HAP-1 (cell line): ENCODE data around the gene CEP350.

Source experiments
- DNase-seq, 2 experiments: peaks; one replicate each; pipeline ENCODE4 v3.0.0-alpha.2; 2016 to 2020; ENCODE audit warnings: low spot score in 2 of 2
- H3K27me3 ChIP-seq: fragments of 250-450 bp; sonication (Bioruptor Pico); 2 replicates; pipeline ENCODE4 v1.5.1; 2020; ENCODE audit warnings: low read depth, mild to moderate bottlenecking, moderate library complexity
- H3K36me3 ChIP-seq: fragments of 250-450 bp; sonication (Bioruptor Pico); replicated peaks from 2 replicates; pipeline ENCODE4 v1.5.1; 2020; ENCODE audit warnings: mild to moderate bottlenecking
- H3K4me1 ChIP-seq: fragments of 250-450 bp; sonication (Bioruptor Pico); 2 replicates; pipeline ENCODE4 v1.5.1; 2020; ENCODE audit warnings: mild to moderate bottlenecking
- H3K4me3 ChIP-seq: fragments of 250-450 bp; sonication (Bioruptor Pico); 2 replicates; pipeline ENCODE4 v1.5.1; 2020; ENCODE audit warnings: mild to moderate bottlenecking, moderate library complexity
- H3K9me3 ChIP-seq: fragments of 250-450 bp; sonication (Bioruptor Pico); 2 replicates; pipeline ENCODE4 v1.5.1; 2020; ENCODE audit warnings: mild to moderate bottlenecking, moderate library complexity
- in situ Hi-C: fragments of 300-500 bp; cut with MboI; formaldehyde crosslinking; loops from 3 replicates; pipeline ENCODE4 v1.14.3; 2020; ENCODE audit warnings: low sequenced_read_pairs, inconsistent platforms, mixed read lengths

Gene CEP350

DNA sequence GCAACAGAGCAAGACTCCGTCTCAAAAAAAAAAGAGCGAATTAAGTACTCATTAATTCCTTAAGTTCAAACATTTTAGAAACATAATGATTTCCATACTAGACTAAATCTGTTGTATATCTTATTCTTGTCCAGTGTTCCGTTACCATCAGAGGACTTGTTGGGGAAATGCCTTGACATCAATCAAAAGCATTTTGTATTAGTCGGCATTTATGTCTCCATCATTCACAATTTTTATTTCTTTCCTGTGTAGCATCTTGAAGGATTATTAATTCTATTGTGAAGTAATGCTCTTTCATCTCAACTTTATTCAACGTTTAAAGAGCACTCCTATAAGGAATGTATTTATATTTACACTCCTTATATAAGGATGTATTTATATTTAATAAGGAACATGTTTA is 117.1 kb downstream of the CEP350 start:
- Histone ChIP-seq H3K9me3 (no peaks in the 10 kb centered on the region), H3K36me3 (peaks cover 23% of the 10 kb centered on the region), H3K4me1 (no peaks in the 10 kb centered on the region), H3K27me3 (no peaks in the 10 kb centered on the region), H3K4me3 (no peak overlapping the region)
- in situ Hi-C loops, result no loop called here
- DNase-seq, result no peak

DNA sequence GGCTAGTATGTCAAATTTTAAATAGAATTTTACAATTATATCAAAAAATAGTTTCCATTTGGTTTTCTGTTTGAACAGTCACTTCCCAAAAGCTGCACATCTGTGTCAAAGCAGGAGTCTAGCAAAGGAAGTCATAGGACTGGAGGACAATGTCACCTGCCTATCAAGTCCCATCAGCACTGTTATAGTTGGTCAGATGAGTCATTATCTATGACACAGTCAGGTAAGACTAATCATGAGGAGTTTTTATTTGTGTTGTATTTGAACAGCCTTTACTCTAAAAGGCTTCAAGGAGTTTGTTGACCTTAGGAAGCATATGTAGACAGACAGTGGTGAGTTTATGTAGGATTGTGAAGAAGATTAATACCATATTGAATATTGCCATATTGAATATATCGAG is 125.8 kb downstream of the CEP350 start:
- Histone ChIP-seq H3K4me3 (no peak overlapping the region), H3K27me3 (no peaks in the 10 kb centered on the region), H3K36me3 (peaks cover 10% of the 10 kb centered on the region), H3K9me3 (no peaks in the 10 kb centered on the region), H3K4me1 (no peaks in the 10 kb centered on the region)
- in situ Hi-C loops, result no loop called here
- no peak for DNase-seq

DNA sequence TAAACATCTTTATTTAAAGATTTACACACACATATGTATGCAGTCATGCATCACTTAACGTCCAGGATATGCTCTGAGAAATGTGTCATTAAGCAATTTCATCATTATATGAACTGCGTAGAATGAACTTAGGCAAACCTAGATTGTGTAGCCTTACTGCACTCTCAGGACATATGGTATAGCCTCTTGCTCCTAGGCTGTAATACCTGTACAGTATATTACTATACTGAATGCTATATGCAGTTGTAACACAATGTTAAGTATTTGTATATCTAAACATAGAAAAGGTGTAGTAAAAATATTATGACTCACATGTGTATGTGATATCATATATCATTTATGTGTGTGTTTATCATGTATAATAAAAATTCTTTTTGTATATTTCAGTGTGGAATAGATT is 126.9 kb downstream of the CEP350 start:
- no peak overlapping the region for H3K4me3 ChIP-seq
- H3K36me3 ChIP-seq, result peaks cover 4% of the 10 kb centered on the region
- no peak for DNase-seq
- H3K9me3 ChIP-seq, result no peaks in the 10 kb centered on the region
- in situ Hi-C loops, result no loop called here
- no peaks in the 10 kb centered on the region for H3K27me3 ChIP-seq
- H3K4me1 ChIP-seq, result no peaks in the 10 kb centered on the region

DNA sequence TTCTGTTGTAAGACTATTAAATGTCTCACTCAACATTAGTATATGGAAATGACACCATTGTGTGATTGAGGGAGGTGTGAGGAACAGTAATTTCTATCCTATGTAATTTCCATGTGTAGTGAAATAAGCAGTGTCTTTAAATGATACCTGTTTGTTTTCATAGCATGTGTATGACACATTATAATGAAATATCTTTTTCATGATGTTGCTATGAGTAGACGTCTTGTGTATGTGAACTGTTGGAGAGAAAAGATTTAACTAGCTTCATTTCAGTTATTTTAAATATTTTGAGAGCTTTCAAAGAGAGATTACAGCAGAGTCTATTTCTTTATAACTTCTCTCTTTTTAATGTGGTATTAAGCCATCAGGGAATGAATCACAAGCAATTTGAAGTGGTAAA is 128.6 kb downstream of the CEP350 start:
- H3K36me3 ChIP-seq, result peaks cover 3% of the 10 kb centered on the region

DNA sequence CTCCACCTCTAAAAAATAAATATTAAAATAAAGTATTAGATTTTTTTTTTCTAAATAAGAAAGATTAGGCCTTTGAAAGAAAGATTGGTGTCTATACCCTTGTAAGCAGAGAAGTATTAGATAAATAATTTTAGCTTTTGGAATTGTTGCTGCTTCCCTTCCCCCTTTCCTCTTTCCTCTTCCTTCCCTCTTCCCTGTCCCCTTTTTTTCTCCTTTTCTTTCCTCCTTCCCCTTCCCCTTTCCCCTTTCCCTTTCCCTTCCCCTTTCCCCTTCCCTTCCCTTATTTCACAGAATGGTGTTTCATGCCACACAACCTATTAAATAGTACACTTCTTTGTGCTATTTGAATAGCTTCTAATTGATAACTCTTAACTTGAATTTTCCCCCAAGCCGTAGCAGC is 130.3 kb downstream of the CEP350 start:
- Histone ChIP-seq H3K36me3 (no peaks in the 10 kb centered on the region), H3K27me3 (no peaks in the 10 kb centered on the region), H3K4me1 (no peaks in the 10 kb centered on the region), H3K4me3 (no peak overlapping the region), H3K9me3 (no peaks in the 10 kb centered on the region)
- in situ Hi-C loops, result no loop called here
- no peak for DNase-seq

More for the DNA sequence above, 128.6 kb downstream of the CEP350 start:
- no peaks in the 10 kb centered on the region for H3K27me3 ChIP-seq
- DNase-seq, result no peak
- no peaks in the 10 kb centered on the region for H3K9me3 ChIP-seq
- no peak overlapping the region for H3K4me3 ChIP-seq
- H3K4me1 ChIP-seq, result no peaks in the 10 kb centered on the region
- in situ Hi-C loops, result no loop called here

DNA sequence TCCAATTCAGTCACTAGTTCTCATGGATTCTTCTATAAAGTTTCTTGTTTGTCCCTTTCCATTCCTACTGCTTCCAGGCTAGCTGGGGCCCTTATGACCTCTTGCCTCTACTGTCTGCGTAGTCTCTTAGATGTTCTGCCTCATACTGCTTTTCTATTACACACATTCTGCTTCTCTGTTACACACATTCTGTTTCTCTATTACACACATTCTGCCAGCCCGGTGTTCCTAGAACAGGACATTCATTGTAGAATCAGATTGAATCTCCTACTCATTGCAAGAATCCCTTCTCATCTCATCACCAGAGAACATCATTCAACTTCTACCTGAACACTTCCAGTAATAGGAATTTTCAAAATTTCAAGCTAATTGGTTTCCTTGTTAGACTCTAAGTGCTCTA is 130.7 kb downstream of the CEP350 start:
- Histone ChIP-seq H3K4me3 (no peak overlapping the region), H3K36me3 (no peaks in the 10 kb centered on the region), H3K4me1 (no peaks in the 10 kb centered on the region), H3K27me3 (no peaks in the 10 kb centered on the region), H3K9me3 (no peaks in the 10 kb centered on the region)
- in situ Hi-C loops, result no loop called here
- DNase-seq, result no peak

DNA sequence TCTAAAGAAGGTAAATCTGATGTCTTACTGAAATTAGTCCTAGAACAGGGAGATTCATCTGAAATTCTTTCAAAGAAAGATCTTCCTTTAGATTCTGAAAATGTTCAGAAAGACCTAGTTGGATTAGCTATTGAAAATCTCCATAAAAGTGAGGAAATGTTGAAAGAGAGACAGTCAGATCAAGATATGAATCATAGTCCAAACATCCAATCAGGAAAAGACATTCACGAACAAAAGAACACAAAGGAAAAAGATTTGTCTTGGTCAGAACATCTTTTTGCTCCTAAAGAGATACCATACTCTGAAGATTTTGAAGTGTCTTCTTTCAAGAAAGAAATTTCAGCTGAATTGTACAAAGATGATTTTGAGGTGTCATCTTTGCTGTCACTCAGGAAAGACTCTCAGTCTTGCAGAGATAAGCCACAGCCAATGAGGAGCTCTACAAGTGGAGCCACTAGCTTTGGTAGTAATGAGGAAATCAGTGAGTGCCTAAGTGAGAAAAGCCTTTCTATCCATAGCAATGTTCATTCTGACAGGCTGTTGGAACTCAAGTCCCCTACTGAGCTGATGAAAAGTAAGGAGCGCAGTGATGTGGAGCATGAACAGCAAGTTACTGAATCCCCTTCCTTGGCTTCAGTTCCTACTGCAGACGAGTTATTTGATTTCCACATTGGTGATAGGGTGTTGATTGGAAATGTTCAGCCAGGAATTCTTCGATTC is 138.5 kb downstream of the CEP350 start:
- Histone ChIP-seq H3K4me1 (no peaks in the 10 kb centered on the region), H3K27me3 (no peaks in the 10 kb centered on the region), H3K9me3 (no peaks in the 10 kb centered on the region), H3K4me3 (no peak overlapping the region), H3K36me3 (peaks cover 36% of the 10 kb centered on the region)
- no peak for DNase-seq
- in situ Hi-C loops, result no loop called here

DNA sequence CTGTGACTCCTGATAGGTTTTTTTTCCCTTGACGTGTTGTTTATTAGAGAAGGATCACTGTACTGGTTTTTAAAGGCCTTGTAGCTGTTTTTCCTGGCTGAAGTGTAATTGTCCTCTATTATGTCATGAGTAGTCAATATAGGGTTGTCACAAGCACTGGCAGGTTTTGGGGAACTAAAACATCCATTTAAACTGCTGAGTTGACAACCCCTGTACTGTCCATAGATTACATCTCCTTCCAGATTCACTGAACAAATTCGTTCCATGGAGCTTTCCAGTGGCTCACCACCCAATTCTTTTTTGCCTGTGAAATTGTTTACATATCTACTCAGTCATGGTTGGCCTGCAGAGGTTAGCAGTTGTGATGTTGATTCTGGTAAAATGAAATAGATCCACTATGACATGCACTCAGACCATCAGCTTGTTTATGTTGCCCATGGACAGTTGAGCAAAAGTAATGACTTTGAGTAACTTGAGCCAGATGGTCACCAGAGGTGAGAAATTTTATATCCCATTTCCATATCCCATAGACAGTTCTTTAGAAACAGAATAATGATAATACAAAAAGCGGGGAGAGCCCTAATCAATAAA is 140.2 kb downstream of the CEP350 start:
- H3K9me3 ChIP-seq, result no peaks in the 10 kb centered on the region
- in situ Hi-C loops, result no loop called here

DNA sequence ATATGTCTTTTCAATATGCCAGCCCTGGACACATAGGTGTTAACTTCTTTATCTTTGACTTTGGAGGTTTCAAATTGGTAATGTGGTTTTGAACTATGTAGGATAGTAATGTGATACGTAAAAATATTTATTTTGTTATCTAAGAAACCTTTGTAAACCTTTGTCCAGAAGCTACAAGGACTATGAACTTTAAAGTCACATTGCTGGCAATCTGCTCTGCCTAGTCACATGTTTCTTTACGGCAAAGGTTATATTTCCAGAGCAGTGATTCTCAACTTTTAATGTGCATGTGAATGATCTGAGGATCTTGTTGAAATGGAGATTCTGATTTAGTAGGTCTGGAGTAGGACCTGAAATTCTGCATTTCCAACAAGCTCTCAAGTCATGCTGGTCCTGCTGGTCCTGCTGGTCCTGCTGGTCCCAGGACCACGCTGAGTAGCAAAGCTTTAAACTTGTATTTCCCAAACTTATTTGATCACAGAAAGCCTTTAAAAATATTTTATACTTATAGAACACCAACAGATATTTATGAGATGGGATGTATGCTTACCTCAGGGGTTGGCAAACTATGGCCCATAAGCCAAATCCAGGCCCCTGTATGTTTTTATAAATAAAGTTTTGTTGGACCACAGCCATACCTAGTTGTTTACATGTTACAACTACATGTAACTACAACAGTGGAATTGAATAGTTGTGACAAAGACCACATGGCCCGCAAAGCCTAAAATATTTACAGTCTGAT is 142.1 kb downstream of the CEP350 start:
- in situ Hi-C loops, result no loop called here
- Histone ChIP-seq H3K4me3 (no peak overlapping the region), H3K36me3 (peaks cover 45% of the 10 kb centered on the region), H3K9me3 (no peaks in the 10 kb centered on the region), H3K4me1 (no peaks in the 10 kb centered on the region), H3K27me3 (no peaks in the 10 kb centered on the region)
- DNase-seq, result no peak

More for the DNA sequence above, 140.2 kb downstream of the CEP350 start:
- no peak for DNase-seq
- Histone ChIP-seq H3K36me3 (peaks cover 41% of the 10 kb centered on the region), H3K27me3 (no peaks in the 10 kb centered on the region), H3K4me3 (no peak overlapping the region), H3K4me1 (no peaks in the 10 kb centered on the region)

DNA sequence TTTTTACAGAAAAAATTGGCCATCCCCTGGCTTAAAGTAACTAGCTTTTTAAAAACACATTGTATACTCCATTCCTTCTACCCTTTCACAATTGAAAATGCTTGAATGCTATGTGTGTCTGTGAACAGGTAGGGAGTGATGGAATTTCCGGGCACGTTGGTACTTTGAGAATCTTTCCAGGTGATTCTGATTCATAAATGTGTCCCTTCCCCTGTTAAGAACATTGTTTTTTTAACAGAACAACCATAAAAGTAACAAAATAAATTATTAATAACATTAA is 142.7 kb downstream of the CEP350 start:
- in situ Hi-C loops, result no loop called here
- H3K9me3 ChIP-seq, result no peaks in the 10 kb centered on the region
- no peaks in the 10 kb centered on the region for H3K4me1 ChIP-seq
- DNase-seq, result no peak
- peaks cover 45% of the 10 kb centered on the region for H3K36me3 ChIP-seq
- H3K4me3 ChIP-seq, result no peak overlapping the region
- H3K27me3 ChIP-seq, result no peaks in the 10 kb centered on the region

DNA sequence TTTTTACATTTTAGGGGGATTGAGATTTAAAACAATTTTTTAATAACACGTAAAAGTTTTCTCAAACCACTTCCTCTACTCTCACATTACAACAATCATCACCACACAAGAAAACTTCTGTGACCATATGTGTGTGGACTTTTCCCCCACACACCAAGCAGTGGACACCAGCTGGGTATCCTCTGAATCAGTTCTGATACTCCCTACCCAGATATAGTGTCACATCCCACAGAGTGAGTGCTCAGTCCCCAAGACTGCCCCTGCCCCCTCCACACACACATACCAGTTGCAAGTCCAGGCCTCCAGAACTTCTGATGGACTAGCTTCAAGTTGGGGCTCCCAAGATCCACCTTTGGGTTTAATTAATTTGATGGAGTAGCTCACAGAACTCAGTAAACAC is 146.8 kb downstream of the CEP350 start:
- no peak for DNase-seq
- H3K4me3 ChIP-seq, result no peak overlapping the region
- no peaks in the 10 kb centered on the region for H3K27me3 ChIP-seq
- no peaks in the 10 kb centered on the region for H3K9me3 ChIP-seq
- peaks cover 11% of the 10 kb centered on the region; the same call in 1 of the 2 replicates for H3K36me3 ChIP-seq
- H3K4me1 ChIP-seq, result no peaks in the 10 kb centered on the region
- in situ Hi-C loops, result no loop called here

DNA sequence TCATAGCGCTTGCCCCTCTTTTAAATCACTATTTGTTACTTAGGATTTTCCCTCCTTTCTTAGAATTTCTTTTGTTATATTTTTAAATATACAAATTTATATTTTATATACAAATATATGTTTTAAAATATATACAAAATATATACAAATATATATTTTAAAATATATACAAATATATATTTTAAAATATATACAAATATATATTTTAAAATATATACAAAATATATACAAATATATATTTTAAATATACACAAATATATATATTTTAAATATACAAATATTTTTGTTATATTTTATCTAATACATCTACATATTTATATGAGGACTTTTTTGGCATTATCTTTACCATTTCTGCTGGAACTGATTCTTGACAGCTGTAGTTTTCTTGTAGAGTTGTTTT is 149.2 kb downstream of the CEP350 start:
- no peak overlapping the region for H3K4me3 ChIP-seq
- in situ Hi-C loops, result no loop called here
- no peaks in the 10 kb centered on the region for H3K4me1 ChIP-seq
- peaks cover 16% of the 10 kb centered on the region for H3K36me3 ChIP-seq
- no peaks in the 10 kb centered on the region for H3K27me3 ChIP-seq
- DNase-seq, result no peak
- H3K9me3 ChIP-seq, result no peaks in the 10 kb centered on the region

DNA sequence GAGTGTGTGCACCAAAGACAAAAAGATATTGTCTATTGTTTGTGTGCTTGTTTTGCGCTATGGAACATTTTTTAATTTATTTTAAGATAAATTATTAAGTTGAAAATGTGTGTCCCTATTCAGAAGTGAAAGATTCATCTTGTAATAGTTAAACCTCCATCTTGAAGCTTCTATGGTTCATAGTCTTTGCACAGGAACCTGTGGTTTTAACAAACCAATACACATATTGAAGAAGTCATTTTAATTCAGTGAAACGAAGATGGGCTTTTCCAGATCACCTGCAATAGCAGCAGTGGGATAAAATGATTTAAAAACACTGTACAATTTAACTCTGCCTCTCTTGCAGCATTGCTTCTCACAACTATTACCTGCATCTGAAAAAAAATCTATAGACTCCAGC is 157.5 kb downstream of the CEP350 start:
- no peaks in the 10 kb centered on the region; the same call in 1 of the 2 replicates for H3K9me3 ChIP-seq
- H3K4me1 ChIP-seq, result 0 out of 2 replicates have a peak, but pooled peaks cover 3% of the 10 kb centered on the region
- no peak for DNase-seq
- in situ Hi-C loops, result no loop called here
- no peak overlapping the region for H3K4me3 ChIP-seq
- no peaks in the 10 kb centered on the region for H3K27me3 ChIP-seq
- peaks cover 27% of the 10 kb centered on the region for H3K36me3 ChIP-seq

DNA sequence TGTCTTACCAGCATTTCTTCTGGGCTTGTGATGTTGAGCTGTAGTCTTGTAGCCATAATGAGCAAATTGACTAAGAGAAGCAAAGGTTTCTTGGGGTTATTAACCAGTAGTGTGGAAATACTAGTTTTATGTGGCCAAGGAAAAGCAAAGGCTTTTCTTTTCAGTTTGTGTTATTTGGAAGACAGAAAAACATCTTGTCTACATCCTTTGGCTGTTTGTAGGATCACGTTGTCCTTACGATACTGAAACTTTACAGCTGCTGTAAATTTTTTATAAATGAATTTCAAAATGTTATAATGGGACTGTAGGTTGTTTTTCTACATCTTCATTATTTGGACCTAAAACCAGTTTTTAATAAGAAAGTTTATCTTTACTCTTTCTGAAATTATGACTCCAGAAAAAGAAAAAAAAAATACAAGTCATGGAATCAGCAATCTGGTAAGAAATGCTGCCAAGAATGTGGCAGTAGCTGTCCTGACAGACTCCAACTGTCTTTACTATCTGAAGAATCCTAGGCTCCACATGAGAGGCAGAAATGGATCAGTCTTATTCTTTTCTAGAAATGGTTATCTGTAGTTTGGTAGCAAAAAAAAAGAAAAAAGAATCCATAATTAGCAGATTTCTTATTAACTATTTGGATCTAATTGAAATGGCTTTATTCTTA is 158.5 kb downstream of the CEP350 start:
- in situ Hi-C loops, result no loop called here

More for the DNA sequence above, 158.5 kb downstream of the CEP350 start:
- H3K27me3 ChIP-seq, result no peaks in the 10 kb centered on the region
- 0 out of 2 replicates have a peak, but pooled peaks cover 3% of the 10 kb centered on the region for H3K4me1 ChIP-seq
- no peaks in the 10 kb centered on the region; the same call in 1 of the 2 replicates for H3K9me3 ChIP-seq
- no peak overlapping the region for H3K4me3 ChIP-seq
- no peak for DNase-seq
- peaks cover 23% of the 10 kb centered on the region for H3K36me3 ChIP-seq
